ENCODE results near the gene RRAS.

DNA sequence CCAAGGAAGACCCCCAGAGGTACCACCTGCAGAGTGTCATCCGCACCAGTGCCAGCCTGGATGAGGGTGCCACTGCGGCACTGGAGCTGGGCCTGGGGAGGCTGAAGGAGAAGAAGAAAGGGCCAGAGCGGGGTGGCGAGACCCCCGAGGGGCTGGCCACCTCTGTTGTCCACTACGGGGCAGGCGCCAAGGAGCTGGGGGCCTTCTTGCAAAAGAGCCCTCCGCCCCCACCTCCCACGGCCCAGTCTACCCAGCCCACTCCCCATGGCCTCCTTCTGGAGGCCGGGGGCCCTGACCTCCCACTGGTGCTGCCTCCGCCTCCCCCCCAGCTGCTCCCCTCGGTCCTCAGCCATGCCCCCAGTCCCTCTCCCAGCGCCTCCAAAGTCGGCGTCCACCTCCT is 43.5 kb downstream of the RRAS start:
- TF ChIP-seq POLR2A (IDR thresholded peaks at IDR 0.05) = no peak
- TF ChIP-seq, protein P1, sequence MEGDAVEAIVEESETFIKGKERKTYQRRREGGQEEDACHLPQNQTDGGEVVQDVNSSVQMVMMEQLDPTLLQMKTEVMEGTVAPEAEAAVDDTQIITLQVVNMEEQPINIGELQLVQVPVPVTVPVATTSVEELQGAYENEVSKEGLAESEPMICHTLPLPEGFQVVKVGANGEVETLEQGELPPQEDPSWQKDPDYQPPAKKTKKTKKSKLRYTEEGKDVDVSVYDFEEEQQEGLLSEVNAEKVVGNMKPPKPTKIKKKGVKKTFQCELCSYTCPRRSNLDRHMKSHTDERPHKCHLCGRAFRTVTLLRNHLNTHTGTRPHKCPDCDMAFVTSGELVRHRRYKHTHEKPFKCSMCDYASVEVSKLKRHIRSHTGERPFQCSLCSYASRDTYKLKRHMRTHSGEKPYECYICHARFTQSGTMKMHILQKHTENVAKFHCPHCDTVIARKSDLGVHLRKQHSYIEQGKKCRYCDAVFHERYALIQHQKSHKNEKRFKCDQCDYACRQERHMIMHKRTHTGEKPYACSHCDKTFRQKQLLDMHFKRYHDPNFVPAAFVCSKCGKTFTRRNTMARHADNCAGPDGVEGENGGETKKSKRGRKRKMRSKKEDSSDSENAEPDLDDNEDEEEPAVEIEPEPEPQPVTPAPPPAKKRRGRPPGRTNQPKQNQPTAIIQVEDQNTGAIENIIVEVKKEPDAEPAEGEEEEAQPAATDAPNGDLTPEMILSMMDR (IDR thresholded peaks at IDR 0.05) = no peak
- no peak for TF ChIP-seq EP300 (IDR thresholded peaks at IDR 0.05)

Data from ovary (tissue), 3 donors.